ENCODE data around the gene RRP9. TPM values are rescaled to one million over a fixed set of nuclear protein-coding genes. Genes with fewer than 3 reads are reported as not detected.
"Not testable (repeated sequence)": the region's sequence is repeated elsewhere in the genome, so short reads cannot be mapped to it uniquely, and the experiment has no call there.

The RRP9 gene
- total and polyA plus RNA-seq, 10 donors: 9.5 to 26.6 (median 14.1) TPM

DNA sequence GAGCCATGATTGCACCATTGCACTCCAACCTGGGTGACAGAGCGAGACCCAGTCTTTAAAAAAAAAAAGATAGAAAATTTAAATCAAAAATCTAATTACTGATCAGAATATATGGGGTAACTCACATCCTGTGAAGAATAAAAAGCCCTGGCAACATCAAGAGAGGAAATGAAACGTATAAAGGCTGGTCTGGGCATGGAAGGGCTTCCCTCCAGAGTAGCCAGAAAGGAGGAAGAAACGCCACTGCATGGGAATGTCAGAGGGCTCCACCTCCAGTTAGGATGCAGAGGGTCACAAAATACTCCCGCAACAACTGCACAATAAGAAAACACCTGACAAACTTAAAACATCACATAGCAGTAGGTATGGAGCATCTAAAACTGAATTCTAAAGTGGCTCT lies 33.7 kb downstream of the RRP9 start:
- Histone ChIP-seq H3K36me3 (no peaks in the 10 kb centered on the region), H3K9me3 (peaks cover 0 to 51% (median 16%) of the 10 kb centered on the region in 8 donors), H3K4me1 (no peaks in the 10 kb centered on the region), H3K27me3 (replicated peaks in 1 of 7) (peaks cover 0 to 21% (median 0%) of the 10 kb centered on the region in 7 donors), H3K27ac (no peak overlapping the region), H3K4me3 (no peak overlapping the region)
- no peak for DNase-seq
- TF ChIP-seq POLR2A (IDR thresholded peaks at IDR 0.05) (no peak), POLR2AphosphoS5 (IDR thresholded peaks at IDR 0.05) (no peak)
- TF ChIP-seq, protein P1, sequence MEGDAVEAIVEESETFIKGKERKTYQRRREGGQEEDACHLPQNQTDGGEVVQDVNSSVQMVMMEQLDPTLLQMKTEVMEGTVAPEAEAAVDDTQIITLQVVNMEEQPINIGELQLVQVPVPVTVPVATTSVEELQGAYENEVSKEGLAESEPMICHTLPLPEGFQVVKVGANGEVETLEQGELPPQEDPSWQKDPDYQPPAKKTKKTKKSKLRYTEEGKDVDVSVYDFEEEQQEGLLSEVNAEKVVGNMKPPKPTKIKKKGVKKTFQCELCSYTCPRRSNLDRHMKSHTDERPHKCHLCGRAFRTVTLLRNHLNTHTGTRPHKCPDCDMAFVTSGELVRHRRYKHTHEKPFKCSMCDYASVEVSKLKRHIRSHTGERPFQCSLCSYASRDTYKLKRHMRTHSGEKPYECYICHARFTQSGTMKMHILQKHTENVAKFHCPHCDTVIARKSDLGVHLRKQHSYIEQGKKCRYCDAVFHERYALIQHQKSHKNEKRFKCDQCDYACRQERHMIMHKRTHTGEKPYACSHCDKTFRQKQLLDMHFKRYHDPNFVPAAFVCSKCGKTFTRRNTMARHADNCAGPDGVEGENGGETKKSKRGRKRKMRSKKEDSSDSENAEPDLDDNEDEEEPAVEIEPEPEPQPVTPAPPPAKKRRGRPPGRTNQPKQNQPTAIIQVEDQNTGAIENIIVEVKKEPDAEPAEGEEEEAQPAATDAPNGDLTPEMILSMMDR (IDR thresholded peaks at IDR 0.05 in 8 of 11, conservative IDR thresholded peaks at IDR 0.05 in 3 of 11): no peak
- WGBS, 5 donors: 70 to 81% (median 78%) methylated on average over 4 of the region's 4 CpGs
- intact Hi-C loops (cut with DNase I; ENCODE audit: low total_unique reads): no loop called here

- no peak overlapping the region for H3K27ac ChIP-seq
- no peak overlapping the region for H3K4me3 ChIP-seq
- H3K36me3 ChIP-seq: no peaks in the 10 kb centered on the region
- TF ChIP-seq POLR2A (IDR thresholded peaks at IDR 0.05): no peak
- TF ChIP-seq, protein P1 (IDR thresholded peaks at IDR 0.05 in 8 of 11, conservative IDR thresholded peaks at IDR 0.05 in 3 of 11): no peak
- H3K4me1 ChIP-seq: no peaks in the 10 kb centered on the region
- 83 to 88% (median 86%) methylated on average over 2 of the region's 2 CpGs for WGBS, 5 donors
- intact Hi-C loops (cut with DNase I; ENCODE audit: low total_unique reads): no loop called here
- peaks cover 0 to 40% (median 10%) of the 10 kb centered on the region in 8 donors for H3K9me3 ChIP-seq
- no peak for DNase-seq
- peaks cover 0 to 31% (median 0%) of the 10 kb centered on the region in 7 donors for H3K27me3 ChIP-seq (replicated peaks in 1 of 7)
Observed at GRCh38 chr3:51904034-51904823, 37.5 kb downstream of the RRP9 start.

GRCh38 chr3:51902361-51902760 lies 39.3 kb downstream of the RRP9 start:
- H3K4me1 ChIP-seq; H3K27ac ChIP-seq; H3K4me3 ChIP-seq; intact Hi-C loops (cut with DNase I; ENCODE audit: low total_unique reads); DNase-seq; H3K36me3 ChIP-seq: not testable (repeated sequence)
- Histone ChIP-seq H3K9me3 (peaks cover 0 to 24% (median 5%) of the 10 kb centered on the region in 8 donors), H3K27me3 (replicated peaks in 1 of 7) (peaks cover 0 to 35% (median 0%) of the 10 kb centered on the region in 7 donors)
- 67 to 81% (median 74%) methylated on average over 6 to 7 of the region's 7 CpGs for WGBS, 5 donors

DNA sequence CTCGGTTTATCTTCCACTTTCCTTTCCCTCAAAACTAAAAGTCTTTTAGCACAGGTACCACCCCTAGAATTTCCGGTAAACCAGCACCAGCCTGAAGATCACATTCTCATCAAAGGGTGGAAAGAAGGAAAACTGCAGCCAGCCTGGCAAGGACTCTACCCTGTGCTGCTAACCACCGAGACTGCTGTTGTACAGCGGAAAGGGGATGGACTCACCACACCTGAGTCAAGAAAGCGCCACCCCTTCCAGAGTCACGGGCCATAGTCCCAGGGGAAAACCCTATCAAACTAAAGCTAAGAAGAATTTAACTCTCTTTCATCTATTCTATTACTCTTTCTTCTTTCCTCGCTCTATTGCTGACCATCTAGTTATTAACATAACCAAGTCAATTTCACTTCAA lies 41.7 kb downstream of the RRP9 start:
- H3K9me3 ChIP-seq; H3K36me3 ChIP-seq; DNase-seq; H3K4me3 ChIP-seq; H3K27ac ChIP-seq; H3K4me1 ChIP-seq; intact Hi-C loops (cut with DNase I; ENCODE audit: low total_unique reads): not testable (repeated sequence)
- H3K27me3 ChIP-seq (replicated peaks in 1 of 7): peaks cover 0 to 31% (median 0%) of the 10 kb centered on the region in 7 donors
- WGBS, 5 donors: 75 to 84% (median 79%) methylated on average over 7 of the region's 7 CpGs

DNA sequence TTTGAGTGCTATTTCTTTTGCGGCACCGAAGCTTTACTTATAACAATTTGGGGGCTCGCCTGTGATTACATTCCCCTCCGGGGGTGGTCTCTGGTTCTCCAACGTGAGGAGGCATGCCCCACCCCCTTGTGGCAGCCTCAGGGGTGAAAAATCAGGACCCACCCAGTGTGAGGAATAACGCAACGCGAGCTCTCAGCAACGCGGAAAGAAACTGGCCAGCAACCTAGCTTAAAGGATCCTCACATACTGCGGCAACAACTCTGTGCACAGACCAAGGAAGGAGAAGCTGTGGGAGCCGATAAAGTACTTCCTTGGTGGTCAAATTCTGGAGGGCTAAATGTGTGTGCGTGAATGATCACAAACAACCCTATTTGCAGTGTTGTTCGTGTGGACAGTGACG lies 44.3 kb downstream of the RRP9 start:
- Histone ChIP-seq H3K4me1 (no peaks in the 10 kb centered on the region), H3K9me3 (no peaks in the 10 kb centered on the region), H3K36me3 (no peaks in the 10 kb centered on the region), H3K27me3 (replicated peaks in 1 of 7) (peaks cover 0 to 26% (median 0%) of the 10 kb centered on the region in 7 donors), H3K4me3 (no peak overlapping the region), H3K27ac (no peak overlapping the region)
- intact Hi-C loops (cut with DNase I; ENCODE audit: low total_unique reads): no loop called here
- WGBS, 5 donors: 87 to 92% (median 89%) methylated on average over 15 of the region's 15 CpGs
- no peak for DNase-seq
- TF ChIP-seq POLR2A (IDR thresholded peaks at IDR 0.05): no peak
- TF ChIP-seq, protein P1 (IDR thresholded peaks at IDR 0.05 in 8 of 11, conservative IDR thresholded peaks at IDR 0.05 in 3 of 11): no peak
